ENCODE results near the gene FBXL14. TPM values are rescaled to one million over a fixed set of nuclear protein-coding genes. Genes with fewer than 3 reads are reported as not detected.

Gene FBXL14
- total and polyA plus RNA-seq, 4 donors: 0.67 to 7.5 (median 4.9) TPM

- H3K9me3 ChIP-seq (ENCODE audit: control insufficient read depth in 4 of 4, low read length in 3 of 4): no peaks in the 10 kb centered on the region
- peaks cover 0 to 4% (median 1%) of the 10 kb centered on the region in 4 donors for H3K36me3 ChIP-seq (ENCODE audit: control insufficient read depth in 4 of 4, insufficient read depth in 3 of 4, low read depth in 1 of 4, low read length in 3 of 4)
- DNase-seq (ENCODE audit: low spot score): no peak
- no peak overlapping the region for H3K27ac ChIP-seq (ENCODE audit: low read depth in 1 of 2, low read length in 2 of 2)
- H3K9ac ChIP-seq (ENCODE audit: low read depth in 1 of 2, low read length in 2 of 2): no peak overlapping the region
- H3K4me1 ChIP-seq (ENCODE audit: control insufficient read depth in 4 of 4, insufficient read depth in 4 of 4, low read length in 3 of 4): peaks cover 0 to 7% (median under 1%) of the 10 kb centered on the region in 4 donors
- TF ChIP-seq ATF3 (IDR thresholded peaks at IDR 0.05) (no peak), YY1 (IDR thresholded peaks at IDR 0.05) (no peak), JUND (IDR thresholded peaks at IDR 0.05) (no peak), NR2F2 (IDR thresholded peaks at IDR 0.05) (no peak), RAD21 (IDR thresholded peaks at IDR 0.05) (no peak)
- no peaks in the 10 kb centered on the region for H3K27me3 ChIP-seq (ENCODE audit: control insufficient read depth in 4 of 4, insufficient read depth in 4 of 4, low read length in 3 of 4)
- no peak overlapping the region for H3K4me3 ChIP-seq (ENCODE audit: low read depth in 1 of 3, low read length in 3 of 3)
- WGBS: 95% methylated on average over 9 of the region's 9 CpGs
Observed at GRCh38 chr12:1643043-1643442, 48.7 kb upstream of the FBXL14 start.

- no peak overlapping the region for H3K4me3 ChIP-seq (ENCODE audit: low read depth in 1 of 3, low read length in 3 of 3)
- no peaks in the 10 kb centered on the region for H3K9me3 ChIP-seq (ENCODE audit: control insufficient read depth in 4 of 4, low read length in 3 of 4)
- no peaks in the 10 kb centered on the region for H3K27me3 ChIP-seq (ENCODE audit: control insufficient read depth in 4 of 4, insufficient read depth in 4 of 4, low read length in 3 of 4)
- no peak for DNase-seq (ENCODE audit: low spot score)
- H3K4me1 ChIP-seq (ENCODE audit: control insufficient read depth in 4 of 4, insufficient read depth in 4 of 4, low read length in 3 of 4): peaks cover 0 to 7% (median under 1%) of the 10 kb centered on the region in 4 donors
- H3K36me3 ChIP-seq (ENCODE audit: control insufficient read depth in 4 of 4, insufficient read depth in 3 of 4, low read depth in 1 of 4, low read length in 3 of 4): peaks cover 0 to 4% (median 1%) of the 10 kb centered on the region in 4 donors
- H3K9ac ChIP-seq (ENCODE audit: low read depth in 1 of 2, low read length in 2 of 2): no peak overlapping the region
- TF ChIP-seq RAD21 (IDR thresholded peaks at IDR 0.05): no peak
- TF ChIP-seq HNF4A (conservative IDR thresholded peaks at IDR 0.05): no peak
- TF ChIP-seq FOXA1 (IDR thresholded peaks at IDR 0.05): no peak
- no peak for TF ChIP-seq EGR1 (IDR thresholded peaks at IDR 0.05; ENCODE audit: low read depth in 2 of 2)
- no peak for TF ChIP-seq MAX (IDR thresholded peaks at IDR 0.05)
- no peak for TF ChIP-seq REST (IDR thresholded peaks at IDR 0.05)
- no peak for TF ChIP-seq SP1 (IDR thresholded peaks at IDR 0.05)
- no peak for TF ChIP-seq CTCF (IDR thresholded peaks at IDR 0.05; ENCODE audit: low read depth, low read length, missing input control)
- TF ChIP-seq NR2F2 (IDR thresholded peaks at IDR 0.05): no peak
- no peak for TF ChIP-seq HNF4G (IDR thresholded peaks at IDR 0.05)
- TF ChIP-seq ATF3 (IDR thresholded peaks at IDR 0.05): no peak
- no peak for TF ChIP-seq FOXA2 (IDR thresholded peaks at IDR 0.05)
- TF ChIP-seq RXRA (IDR thresholded peaks at IDR 0.05): no peak
- TF ChIP-seq TAF1 (conservative IDR thresholded peaks at IDR 0.05): no peak
- TF ChIP-seq JUND (IDR thresholded peaks at IDR 0.05): no peak
- H3K27ac ChIP-seq (ENCODE audit: low read depth in 1 of 2, low read length in 2 of 2): no peak overlapping the region
- 82% methylated on average over 7 of the region's 7 CpGs for WGBS
Observed at GRCh38 chr12:1642513-1642912, 48.1 kb upstream of the FBXL14 start.
